Stimulated activated CD8-positive, alpha-beta memory T cell treated with anti-CD3 and anti-CD28 coated beads, Interleukin-15, amount 100 ng/mL, for 4 hours (primary cell): ENCODE results near the gene PRKACG.
"Not testable (repeated sequence)": the region's sequence is repeated elsewhere in the genome, so short reads cannot be mapped to it uniquely, and the experiment has no call there.

Experiments used
- DNase-seq, 2 donors: peaks; one replicate each; pipeline ENCODE4 v3.0.0-alpha.2; 2020; ENCODE audit warnings: low read depth in 2 of 2

PRKACG gene

DNA sequence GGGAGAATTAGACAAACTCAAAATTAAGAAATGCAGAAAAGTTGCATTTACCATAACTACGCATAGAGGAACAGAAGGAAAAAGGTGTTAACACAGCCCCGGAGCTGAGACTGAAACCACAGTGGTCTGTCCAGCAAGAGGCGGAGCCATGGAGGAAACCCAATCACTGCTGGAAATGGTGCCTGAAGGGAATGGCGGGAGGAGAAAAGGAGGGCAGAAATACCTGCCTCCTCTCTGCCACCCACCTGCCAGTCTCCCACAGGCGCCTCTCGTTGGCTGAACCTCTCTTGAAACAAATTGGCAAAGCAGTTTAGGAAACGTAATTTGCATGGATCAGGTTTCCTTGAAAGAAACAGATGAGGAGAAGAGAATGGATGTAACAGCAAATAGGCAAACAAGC is 9.7 kb upstream of the PRKACG start:
- no peak for DNase-seq

DNA sequence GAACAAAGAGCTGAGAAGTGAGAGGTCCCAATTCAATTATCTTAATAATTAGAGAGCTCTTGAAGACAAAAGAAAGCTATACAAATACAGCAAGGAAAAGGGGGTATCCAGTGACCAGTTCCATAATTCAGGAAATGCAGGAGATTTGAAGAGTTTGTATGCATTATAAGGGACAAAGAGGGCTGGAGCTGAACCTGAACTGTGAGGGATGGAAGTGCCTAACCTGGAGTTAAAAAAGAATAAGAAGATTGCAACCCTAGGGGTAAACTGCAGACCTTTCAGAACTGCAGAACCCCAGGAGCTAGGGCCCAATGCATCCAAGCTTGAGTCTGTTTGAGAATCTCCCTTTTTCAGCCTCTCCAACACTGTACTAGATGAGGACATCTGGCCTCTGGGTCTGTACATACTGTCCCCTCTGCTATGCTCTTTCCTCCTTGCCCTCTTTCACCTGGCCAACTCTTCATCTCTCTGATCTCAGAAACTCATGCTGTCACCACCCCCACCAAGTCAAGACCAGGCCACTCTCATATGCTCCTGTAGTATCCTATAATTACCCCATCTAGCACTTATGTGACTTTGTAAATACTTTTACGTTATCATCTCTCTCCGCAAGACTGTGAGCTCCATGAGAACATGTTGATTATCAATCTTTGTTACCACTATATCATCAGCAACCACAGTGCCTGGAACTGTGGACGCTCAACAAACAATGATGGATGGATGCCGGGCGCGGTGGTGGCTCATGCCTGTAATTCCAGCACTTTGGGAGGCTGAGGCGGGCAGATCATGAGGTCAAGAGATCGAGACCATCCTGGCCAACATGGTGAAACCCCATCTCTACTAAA is 6.6 kb upstream of the PRKACG start:
- no peak for DNase-seq

GRCh38 chr9:69019808-69020207 is 5.9 kb upstream of the PRKACG start:
- DNase-seq, result no peak

GRCh38 chr9:69018737-69019136 is 4.8 kb upstream of the PRKACG start:
- DNase-seq, result no peak

GRCh38 chr9:69016191-69017096 is 2.5 kb upstream of the PRKACG start:
- DNase-seq, result no peak

DNA sequence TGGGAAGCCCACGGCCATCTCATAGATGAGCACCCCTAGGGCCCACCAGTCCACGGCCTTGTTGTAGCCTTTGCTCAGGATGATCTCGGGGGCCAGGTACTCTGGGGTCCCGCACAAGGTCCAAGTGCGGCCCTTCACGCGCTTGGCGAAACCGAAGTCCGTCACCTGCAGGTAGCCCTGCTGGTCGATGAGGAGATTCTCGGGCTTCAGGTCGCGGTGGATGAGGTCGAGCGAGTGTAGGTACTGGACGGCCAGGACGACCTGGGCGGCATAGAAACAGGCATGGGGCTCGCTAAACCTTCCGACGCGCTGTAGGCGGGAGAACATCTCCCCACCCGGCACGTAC is 558 bp downstream of the PRKACG start:
- no peak for DNase-seq

- DNase-seq, result no peak
Measured at GRCh38 chr9:69012696-69013381, 1.1 kb downstream of the PRKACG start.

DNA sequence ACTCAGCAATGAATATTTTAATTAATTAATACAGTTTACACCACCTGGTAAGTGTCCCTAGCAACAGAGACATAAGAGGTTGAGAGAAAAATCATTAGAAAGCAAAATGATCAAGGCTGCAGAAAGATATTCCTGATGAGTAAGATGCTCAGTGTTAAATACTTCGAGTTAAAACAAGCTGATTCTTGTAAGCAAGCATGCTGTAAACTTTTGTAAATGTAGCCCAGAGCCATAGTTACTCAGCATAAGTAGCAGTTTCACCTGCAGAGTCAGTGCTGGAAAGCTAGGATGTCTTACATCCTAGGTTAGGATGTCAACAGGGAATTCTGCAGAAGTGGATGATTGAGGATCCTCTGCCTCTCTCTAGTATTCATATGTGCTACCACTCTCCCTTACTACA is 4.2 kb downstream of the PRKACG start:
- DNase-seq, result no peak

GRCh38 chr9:69004836-69005235 is 9.1 kb downstream of the PRKACG start:
- no peak for DNase-seq

DNA sequence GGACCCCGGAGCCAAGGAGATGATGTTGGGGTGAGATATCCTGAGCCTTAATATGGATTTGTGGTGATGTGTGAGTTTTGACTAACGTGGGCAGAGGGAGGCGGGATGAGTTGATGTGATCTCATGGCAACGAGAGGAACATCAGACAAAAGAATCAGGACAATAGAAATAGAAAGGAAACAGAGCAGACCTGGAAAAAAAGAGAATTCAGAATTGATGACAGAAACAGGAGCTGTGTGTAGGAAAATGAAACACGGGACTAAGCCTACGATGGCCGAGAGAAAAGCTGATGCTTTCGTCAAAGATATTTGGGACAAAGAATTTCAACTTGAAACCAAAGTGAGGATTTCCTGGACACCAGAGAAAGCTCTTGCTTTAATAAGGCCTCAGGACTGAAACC is 10.9 kb downstream of the PRKACG start:
- DNase-seq, result no peak

- no peak for DNase-seq
Measured at GRCh38 chr9:69001921-69002320, 12.0 kb downstream of the PRKACG start.

DNA sequence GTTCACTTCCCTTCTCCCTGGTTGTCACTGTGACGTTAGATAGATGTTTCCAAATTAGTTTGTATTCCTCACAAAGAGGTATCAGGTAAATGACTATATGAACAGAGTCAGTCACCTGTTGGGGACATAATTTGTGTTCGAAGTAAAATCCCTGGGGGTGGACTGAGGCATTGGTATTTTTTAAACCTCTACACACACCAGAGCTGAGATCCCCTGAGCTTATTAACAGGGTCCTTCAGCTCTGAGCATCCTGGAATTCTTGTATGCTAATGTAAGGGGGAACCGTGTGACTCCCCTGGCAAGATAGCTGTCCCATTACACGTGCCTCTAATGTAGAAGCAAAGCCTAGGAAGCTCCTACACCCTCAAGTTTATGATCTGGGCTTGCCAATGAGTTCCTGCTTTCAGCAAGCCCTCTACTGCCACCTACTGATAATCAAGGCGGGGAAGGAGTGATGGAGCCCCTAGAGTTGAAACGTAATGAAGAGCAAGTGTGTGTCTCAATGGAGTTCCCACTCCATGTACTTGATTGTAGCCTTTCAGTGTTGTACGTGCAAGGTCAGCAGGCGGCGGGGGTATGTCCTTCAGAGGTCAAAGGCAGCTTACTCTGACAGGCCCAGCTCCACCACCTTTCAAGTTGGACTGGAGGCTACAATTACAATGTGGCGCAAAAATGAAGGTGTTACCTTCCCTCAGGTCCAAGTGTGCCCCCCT is 14.4 kb downstream of the PRKACG start:
- DNase-seq, result peak in 1 of 2 donors; percentile 23

GRCh38 chr9:68998812-68999211 is 15.1 kb downstream of the PRKACG start:
- no peak for DNase-seq

DNA sequence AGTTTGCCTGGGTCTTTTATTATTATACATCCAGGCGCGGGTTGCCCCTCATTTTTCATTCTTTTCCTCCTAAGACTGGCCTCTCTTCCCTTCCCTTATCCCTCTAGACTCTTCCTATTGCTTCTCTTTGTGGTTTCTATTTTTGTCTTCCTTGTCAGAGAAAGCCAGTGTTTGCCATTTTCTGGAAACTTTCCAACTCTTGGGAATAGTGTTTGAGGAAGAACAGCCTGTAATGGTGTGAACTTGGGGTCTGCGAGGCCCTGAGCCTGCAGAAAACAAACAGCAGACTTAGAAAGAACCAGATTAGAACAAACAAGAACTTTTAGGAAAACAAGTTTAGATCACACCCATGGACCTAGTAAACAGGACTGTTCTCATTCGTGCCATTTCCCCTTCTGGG is 15.5 kb downstream of the PRKACG start:
- no peak for DNase-seq

DNA sequence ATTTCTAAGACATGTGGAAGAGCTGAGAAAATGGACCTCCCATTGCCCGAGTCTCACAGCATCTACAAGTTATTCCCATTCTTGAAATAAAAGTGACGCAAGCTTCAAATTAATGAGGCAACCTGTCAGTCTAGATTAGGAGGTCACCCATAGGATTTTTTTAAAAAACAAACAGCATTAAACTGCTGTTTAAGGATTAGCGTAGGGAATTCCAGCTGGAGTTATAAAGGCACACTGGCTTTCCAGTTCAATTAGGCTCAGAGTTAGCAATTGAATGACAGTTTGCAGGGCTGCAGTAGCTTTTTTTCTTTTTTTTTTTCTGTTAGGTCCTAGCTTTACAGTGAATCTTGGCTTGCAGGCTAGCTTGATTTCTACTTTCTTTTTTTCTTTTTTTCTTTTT is 16.2 kb downstream of the PRKACG start:
- DNase-seq, result no peak

DNA sequence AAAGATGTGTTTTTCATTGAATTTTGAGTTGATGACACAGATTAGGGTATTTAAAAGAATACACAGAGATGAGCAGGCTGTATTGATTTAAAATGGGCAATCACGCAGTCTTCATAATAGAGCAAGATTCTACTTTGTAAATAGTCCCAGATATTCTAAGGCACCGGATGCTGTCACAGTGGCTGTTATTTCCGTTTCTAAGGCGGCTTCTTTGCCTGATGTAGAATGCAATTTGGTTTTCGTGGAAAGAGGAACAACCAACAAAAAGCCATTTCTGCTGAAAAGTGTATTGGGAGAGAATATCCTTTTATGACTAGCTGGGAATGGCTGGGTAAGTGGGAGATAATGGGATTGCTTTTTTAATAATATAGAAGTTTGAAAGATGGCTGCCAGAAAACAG is 17.5 kb downstream of the PRKACG start:
- DNase-seq, result no peak

- no peak for DNase-seq
Measured at GRCh38 chr9:68995776-68996175, 18.1 kb downstream of the PRKACG start.

DNA sequence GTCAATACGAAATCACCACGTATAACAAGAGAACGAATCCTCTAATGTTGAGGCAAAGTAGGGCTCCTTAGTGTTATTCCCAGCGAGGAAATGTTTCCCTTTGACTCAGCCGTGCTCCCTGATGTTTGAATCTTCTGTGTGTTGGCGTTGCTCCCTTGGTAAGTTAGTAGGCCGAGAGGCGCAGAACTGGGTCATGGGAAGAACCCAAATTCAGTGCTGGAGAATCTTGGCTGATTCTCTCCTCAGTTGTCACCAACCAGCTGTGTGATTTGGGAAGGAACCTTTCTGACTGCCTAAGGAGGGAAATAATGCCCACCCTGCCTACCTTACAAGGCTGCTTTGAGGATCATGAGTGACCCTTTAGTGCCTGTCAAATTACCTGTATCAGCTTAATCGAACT is 22.5 kb downstream of the PRKACG start:
- no peak for DNase-seq

DNA sequence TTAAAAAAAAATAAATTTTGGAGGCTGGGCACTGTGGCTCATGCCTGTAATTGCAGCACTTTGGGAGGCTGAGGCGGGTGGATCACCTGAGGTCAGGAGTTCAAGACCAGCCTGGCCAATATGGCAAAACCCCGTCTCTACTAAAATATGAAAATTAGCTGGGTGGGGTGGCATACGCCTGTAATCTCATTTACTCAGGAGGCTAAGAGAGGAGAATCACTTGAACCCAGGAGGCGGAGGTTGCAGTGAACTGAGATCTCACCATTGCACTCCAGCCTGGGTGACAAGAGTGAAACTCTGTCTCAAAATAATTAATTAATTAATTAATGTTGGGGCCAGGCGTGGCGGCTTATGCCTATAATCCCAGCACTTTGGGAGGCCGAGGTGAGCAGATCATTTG is 27.0 kb downstream of the PRKACG start:
- not testable (repeated sequence) for DNase-seq

DNA sequence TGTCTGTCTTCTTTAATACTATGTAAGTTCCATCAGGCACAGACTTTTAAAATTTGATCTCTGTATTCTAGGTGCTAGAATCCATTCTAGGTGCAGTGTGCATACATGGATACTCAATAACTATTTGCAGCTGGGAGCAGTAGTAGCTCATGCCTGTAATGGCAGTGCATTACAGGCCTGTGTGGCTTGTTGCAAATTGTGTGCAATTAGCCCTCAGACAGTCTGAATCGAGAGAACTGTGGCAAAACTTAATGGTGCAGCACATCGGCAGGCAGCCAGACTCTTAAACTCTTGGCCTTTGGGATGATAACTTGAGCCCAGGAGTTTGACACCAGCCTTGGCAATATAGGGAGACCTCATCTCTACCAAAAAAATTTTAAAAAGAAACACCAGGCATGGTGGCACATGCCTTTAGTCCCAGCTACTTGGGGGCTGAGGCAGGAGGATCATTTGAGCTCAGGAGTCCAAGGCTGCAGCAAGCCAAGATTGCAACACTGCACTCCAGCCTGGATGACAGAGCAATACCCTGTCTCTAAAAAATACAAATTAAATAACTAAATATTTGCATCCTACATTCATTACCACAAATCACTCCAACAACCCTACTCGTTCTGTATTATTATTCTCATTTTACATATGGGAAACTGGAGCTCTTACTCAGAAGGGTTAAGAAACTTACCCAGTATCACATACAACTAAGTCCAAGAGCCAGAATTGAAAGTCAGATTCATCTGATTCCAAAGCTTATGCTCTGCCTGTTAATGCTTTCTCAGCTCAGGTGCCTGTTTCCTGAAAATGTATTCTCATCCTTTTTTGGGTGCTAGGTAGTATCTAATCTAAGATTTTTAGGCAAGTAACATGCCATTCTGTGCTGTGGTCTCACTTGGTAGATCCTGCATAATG is 30.1 kb downstream of the PRKACG start:
- DNase-seq, result no peak

- DNase-seq, result no peak
Measured at GRCh38 chr9:68983008-68983411, 30.9 kb downstream of the PRKACG start.
